Cerebellar cortex (tissue), 1 donor: Measurements from ENCODE around the gene ARL16.

Experiments used
- DNase-seq: peaks from one replicate; pipeline ENCODE4 v3.0.0-alpha.2; 2015; ENCODE audit warnings: low spot score

The ARL16 gene

DNA sequence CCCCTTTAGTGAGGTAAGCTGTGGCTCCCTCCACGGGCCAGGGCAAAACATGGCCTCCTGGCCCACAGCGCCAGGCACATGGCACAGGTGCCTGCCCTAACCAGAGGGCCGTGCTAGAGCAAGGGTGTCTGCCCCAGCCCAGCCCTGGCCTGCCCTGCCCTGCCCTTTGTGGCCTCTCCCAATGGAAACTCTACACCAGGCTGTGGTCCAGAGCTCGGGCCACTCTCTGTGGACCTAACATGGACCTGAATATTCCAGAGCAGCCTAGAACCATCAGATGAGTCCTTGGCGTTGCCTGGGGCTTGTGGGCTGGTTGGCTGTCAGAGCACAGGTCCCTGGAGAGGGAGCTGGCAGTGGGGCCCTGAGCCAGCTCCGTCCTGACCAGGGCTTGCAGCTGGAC lies 11.6 kb upstream of the ARL16 start:
- no peak for DNase-seq

DNA sequence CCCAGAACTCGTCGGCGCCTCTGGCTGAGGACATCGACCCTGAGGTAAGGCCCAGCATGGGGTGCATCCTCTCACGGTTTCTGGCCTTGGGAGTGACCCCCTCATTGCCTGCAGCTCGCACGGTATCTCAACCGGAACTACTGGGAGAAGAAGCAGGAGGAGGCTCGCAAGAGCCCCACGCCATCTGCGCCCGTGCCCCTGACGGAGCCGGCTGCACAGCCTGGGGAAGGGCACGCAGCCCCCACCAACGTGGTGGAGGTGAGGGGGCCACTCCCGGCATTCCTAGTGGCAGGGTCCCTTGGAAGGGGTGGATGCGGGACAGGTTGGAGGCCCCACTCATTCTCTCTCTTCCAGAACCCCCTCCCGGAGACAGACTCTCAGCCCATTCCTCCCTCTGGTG lies 11.2 kb upstream of the ARL16 start:
- DNase-seq = no peak

DNA sequence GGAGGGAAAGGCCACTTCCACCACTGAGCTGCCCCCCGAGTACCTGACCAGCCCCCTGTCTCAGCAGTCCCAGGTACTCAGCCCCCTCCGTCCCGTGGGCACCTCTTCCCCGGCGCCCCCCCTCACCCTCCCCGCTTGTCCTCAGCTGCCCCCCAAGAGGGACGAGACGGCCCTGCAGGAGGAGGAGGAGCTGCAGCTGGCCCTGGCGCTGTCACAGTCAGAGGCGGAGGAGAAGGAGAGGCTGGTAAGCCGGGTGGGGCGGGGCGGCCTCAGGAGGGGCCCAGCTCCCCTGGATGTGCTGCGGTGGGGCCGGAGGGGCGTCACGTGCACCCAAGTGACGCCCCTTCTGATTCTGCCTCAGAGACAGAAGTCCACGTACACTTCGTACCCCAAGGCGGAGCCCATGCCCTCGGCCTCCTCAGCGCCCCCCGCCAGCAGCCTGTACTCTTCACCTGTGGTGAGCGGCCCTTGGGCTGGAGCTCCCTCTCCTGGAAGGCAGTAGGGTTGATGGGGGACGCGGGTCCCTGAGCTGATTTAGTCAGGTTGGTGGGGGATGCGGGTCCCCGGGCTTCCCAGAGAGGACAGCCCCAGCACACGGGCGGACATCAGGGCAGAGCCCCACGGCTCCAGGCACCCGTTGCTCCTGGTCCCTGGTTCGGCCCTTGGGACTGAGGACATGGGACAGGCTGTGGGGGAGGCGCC lies 10.1 kb upstream of the ARL16 start:
- no peak for DNase-seq

DNA sequence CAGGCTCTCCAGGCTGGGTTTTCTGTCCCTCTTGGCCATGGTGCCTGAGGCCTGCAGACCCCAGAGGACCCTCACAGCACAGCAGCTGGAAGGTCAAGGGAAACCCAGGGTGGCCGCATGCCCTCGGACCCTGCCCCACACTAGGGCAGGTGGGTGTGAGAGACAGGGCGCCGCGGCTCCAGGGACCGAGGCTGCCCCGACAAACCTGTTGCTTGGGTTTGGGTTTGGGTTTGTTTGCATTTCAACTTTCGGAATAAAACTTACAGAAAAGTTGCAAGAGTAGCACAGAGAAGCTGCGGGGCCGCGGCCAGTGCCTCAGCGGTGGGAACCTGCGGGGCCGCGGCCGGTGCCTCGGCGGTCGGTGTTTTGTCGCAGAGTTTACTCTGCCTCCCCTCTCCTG lies 8.0 kb upstream of the ARL16 start:
- no peak for DNase-seq

DNA sequence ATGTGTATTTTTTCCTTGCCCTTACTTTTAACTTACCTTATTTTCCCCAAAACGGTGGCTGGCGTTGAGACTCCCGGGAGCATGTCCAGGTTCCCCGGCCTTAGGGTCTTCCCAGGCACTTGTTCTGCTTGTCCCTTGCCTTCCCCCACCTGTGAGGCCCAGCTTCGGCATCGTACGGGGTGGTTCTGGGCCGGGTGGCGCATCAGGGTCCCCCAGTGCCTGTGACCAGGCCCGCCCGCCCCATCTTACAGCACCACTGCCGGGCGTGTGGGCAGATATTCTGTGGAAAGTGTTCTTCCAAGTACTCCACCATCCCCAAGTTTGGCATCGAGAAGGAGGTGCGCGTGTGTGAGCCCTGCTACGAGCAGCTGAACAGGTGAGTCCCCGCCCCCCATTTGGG lies 7.6 kb upstream of the ARL16 start:
- DNase-seq = no peak

DNA sequence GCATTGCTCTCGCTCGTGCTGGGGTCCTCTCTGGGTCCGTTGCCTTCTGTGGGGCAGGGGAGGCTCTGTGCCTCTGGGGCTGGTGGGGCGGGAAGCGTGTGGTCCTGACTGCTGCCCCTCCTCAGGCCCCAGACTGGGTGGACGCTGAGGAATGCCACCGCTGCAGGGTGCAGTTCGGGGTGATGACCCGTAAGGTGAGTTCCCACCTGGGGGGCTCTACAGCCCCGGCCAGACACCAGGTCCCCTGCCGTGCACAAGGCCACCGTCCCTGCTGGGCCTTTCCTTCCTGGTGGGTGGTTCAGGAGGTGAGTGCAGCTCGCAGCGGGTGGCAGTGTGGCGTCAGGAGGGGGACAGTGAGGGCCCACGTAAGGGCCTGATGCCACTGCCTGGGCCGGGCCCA lies 7.0 kb upstream of the ARL16 start:
- no peak for DNase-seq

DNA sequence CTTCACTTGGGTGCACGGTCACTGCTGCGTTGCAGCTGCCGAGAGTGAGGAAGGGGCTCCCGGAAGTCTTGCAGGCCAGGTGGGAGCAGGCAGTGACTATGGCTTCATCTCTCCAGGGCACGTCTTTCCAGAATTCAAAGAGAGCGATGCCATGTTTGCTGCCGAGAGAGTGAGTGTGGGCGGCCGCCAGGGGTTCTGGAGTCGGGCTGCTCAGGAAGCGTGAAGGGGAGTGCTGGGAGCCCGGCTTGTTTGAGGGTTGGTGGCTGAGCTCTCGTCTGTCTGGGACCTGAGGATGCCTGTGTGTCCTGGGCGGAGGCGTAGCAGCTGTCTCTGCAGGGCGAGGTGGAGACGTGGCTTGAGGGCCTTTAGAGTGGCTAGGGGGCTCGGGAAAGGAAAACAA lies 6.5 kb upstream of the ARL16 start:
- no peak for DNase-seq

DNA sequence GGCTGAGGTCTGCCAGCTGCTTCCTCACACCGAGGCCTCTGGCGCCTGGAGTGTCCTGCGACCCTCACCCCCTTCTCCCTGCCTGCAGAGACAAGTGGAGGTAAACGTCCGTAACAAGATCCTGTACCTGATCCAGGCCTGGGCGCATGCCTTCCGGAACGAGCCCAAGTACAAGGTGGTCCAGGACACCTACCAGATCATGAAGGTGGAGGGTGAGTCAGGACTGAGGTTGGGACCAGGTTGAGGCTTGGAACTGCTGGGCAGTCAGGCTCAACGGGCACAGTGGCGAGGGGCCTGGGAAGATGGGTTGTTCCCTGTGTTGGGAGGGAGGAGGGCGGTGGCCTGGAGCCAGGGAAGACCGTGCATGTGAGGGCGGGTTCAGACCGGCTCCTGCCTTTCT lies 5.0 kb upstream of the ARL16 start:
- no peak for DNase-seq

DNA sequence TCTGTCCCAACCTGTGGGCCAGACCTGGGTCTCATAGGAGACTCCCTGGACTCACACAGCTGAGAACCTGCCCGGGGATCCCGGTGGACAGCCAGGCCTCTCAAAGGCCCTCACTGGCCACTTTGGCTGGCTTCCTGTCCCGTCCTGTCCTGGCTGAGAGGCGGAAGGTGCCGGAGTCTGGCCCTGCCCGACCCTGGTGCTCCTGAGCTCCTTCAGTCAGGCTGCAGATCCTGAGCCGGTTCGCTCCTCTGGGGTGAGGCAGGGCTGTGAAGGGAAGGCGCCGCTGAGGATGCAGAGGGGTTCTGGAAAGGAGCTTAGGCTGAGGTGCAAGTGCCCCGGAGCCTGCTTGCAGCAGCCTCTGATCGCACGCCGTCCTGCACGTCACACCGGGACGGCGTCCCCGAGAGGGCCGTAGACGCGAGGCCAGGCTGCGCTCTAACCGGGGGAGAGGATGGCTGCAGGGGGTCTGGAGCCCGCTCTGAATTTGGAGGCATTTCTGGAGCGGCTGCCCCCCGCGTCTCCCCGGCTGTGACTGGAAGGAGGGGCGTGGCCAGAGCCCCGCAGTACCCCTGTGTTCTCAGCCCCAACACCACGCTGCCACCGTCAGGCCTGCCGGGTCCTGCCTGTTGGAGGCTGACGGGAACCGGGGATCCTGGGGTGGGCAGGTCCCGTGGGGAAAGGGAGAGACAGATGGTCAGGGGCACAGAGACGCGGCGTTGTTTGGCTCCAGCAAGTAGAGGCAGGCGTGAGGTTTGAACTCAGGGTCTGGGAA lies 4.4 kb upstream of the ARL16 start:
- DNase-seq = no peak

DNA sequence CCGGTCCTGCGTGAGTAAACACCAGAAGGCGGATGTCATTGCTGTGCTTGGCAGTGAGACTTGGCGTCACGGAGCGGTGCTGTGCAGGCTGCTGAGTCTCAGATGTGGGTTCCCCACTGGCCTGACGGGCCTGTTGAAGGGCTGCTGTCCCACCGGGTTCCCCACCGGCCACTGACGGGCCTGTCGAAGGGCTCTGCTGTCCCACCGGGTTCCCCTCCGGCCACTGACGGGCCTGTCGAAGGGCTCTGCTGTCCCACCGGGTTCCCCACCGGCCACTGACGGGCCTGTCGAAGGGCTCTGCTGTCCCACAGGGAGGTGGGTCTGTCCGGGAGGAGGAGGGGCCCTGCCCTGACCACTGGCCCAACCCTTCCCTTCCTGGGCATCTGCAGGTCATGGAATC lies 3.0 kb upstream of the ARL16 start:
- DNase-seq = no peak

DNA sequence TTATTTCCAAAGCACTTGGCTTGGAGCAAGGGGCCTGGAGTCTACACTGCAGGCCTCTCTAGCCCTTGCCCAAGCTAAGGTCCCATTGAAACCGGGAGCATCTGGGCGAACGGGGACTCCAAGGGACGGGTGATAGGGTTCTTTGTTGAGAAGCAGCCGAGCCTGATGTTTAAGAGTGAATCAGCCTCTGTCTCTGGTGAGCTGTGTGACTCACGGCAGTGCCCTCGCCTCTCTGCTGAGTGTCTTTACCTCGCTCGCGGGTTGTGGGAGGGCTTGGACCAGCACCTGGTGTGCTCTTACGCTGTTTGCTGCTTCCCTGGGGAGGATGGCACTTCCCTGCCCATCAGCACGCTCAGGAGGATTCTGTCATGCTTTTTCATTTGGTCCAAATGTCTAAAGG lies 1.5 kb upstream of the ARL16 start:
- no peak for DNase-seq

DNA sequence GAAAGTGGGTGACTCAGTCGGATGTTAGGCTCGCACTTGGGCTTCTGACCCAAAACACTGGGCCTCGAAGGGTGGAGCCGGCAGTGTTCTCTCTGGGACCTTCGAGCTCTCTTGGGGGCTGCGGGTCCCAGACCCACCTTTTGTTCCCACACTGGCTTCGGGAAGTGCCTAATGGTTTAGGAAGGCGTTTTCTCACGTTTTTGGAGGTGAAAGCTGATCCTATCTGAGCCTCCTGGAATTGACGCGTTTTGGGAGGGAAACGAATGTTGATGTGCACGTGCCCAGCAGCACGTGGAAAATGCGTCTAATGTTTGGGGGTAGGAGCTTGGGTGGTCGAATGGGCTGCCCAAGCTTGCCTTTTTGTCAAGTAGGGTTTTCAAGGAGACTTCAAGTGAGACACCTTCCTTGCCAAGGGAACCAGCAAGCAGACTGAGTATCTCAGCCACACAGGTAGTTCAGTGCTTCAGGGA lies 880 bp upstream of the ARL16 start:
- no peak for DNase-seq

DNA sequence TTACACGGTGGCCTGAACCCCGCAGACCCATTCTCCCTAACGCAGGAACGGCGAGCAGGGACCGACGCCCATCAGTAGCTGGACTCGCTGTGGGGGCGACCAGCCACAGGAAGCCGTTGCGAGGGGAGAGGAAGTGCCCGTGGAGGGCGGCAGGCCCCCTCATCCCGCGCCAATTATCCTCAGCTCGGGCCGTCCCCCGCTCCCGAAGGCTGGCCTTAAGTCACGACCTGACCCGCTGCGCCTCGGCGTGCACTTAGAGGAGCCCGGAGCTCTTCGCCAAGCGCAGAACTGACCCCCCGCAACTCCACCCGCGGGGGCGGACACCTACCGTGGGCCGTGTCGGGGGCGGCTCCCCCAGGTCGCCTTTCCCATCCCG lies 401 bp downstream of the ARL16 start:
- no peak for DNase-seq

DNA sequence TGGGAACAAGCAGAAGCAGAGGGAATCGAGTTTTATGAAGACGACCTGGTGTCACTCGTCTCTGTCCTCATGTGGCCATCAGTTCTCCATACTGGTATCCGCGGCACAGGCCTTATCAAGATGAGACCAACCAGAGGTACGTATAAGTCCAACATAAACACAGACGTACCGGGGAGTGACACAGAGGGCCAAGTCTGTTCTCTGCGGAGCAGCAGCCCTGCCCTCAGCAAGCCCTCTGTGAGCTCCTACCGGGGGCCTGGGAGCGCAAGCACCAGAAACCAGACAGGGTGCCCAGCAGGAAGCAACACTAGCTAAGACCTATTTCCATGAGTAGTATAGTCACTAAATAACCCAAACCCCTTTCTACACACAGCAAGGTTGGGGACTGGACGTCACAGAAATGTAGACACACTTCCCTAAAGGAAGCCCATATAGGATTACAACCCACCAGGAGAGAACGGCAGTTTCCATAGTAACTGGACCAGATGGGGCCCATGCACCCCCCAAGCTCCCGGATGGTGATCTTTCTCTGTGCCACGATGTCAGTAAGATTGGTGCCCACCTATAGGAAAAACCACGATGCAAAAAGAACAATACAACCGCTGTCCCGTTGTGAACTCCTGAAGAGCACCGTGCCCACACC lies 911 bp downstream of the ARL16 start:
- DNase-seq = no peak

DNA sequence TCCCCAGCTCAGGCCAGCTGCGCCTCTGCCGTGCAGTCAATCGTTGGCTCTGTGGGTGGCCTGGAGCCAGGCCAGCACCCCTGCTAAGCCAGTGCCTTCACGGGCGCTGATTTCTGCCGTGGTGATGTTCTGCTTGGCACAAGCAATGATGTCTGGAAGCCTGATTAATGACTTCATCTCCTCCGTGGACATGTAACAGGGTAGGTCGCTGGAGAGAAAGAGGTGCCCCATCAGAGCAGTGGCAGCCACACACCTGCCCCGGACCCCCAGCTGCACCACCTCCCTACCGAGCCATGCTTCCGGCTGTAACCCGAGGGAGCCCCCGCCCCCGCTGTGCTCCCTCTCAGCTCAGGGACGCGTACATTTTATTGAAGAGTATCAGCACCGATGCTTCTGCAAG lies 1.9 kb downstream of the ARL16 start:
- no peak for DNase-seq

DNA sequence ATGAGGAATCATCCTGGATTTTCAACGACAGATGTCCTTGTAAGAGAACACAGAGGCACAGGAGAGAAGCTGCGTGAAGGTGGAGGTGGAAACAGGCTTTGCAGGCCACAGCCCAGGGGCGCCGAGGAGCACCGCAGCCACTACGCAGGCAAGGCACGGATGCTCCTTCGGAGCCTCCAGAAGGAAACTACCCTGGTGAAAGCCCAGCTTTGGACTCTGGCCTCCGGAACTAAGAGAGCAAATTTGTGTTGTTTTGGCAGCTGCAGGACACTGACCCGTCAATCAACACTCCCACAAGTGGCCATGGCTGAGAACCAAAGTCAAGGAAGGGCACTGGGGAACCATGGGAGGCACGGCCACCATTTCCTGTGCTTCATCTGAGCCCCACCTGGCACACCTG lies 3.4 kb downstream of the ARL16 start:
- DNase-seq = no peak

DNA sequence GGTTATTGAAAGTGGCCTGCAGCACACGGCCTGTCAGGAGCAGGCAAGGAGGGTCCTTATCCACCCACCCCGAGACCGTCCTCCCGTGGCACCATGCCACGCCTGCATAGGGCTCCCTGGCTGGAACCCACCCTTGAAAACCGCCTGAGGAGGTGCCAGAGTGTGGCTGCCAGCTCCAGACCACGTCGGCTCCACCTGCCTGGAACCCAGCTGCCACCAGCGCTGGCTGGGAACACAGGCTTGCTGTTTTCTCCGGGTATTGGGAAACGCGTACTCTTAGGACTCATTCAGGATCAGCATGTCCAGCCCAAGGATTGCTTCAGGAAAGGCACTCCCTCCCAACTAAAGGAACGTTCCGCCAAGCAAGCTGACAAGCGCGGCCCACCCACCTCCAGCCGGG lies 6.7 kb downstream of the ARL16 start:
- DNase-seq = peak; percentile 21

DNA sequence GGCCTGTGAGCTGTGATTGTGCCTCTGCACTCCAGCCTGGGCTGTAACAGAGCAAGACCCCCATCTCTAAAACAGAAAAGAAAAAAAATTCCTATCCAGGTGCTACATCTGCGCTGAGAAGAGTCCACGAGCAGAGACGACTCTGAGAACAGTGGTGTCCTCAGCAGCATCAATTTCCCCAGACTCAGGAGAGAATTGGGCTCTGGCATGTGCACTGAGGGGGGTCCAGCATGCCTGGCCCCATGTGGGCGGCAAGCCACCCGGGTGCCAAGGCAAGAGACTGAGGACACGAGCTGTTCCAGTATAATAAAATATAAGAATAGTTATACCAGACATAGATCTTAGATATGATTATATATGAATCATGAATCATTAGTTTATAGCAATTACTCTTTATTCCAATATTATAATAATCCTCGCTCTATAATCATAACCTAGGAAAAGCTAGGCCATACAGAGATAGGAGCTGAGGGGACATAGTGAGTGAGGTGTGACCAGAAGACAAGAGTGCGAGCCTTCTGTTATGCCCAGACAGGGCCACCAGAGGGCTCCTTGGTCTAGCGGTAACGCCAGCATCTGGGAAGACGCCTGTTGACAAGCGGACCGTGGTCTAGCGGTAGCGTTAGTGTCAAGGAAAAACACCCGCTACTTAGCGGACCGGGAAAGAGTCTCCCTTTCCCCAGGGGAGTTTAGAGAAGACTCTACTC lies 7.9 kb downstream of the ARL16 start:
- DNase-seq = peak; percentile 66

DNA sequence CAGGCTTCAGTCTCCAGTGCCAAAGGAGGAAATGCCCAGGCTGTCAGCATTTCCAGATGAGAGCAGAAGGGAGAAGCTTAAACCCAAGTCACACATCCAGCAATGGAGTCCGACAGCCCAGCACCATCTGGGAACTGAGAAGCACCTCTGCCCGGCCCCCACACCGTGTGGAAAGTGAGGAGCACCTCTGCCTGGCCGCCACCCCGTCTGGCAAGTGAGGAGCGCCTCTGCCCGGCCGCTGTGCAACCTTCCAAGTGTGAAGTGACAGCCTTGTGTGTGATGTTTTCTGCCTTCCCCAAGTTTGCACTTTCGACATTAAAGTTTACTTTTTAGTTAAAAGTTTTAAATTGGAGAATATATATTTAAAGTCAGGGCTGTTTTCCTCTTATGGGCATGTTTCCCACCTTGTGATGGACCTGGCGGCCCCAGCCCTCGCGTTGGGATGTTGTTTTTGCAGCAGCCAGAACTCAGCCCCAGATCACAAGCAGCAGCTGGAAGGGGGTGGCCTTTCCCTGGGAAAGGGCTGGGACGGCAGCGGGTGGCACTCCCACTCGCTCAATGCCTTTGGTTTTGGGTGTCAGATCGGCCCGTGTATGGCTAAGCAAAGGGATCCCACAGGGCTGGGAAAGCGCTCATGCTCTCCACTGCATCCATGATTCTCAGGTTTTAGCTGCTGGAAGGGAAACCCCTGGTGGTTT lies 9.9 kb downstream of the ARL16 start:
- no peak for DNase-seq

DNA sequence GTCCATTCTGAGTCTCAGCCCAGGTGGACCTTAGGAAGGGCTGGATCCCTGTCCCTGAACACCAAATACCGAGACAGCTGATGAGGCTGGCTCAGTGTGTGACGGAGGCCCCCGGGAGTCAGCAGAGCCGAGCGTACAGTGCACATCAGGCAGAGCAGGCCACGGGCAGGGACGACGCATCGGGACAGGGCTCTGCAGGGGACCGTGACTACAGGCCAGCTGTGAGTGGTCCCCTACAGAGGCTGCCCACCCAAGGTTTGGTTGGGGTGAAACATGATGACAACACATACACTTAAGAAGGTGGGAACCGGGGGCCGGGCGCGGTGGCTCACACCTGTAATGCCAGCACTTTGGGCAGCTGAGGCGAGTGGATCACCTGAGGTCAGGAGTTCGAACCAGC lies 10.6 kb downstream of the ARL16 start:
- no peak for DNase-seq

DNA sequence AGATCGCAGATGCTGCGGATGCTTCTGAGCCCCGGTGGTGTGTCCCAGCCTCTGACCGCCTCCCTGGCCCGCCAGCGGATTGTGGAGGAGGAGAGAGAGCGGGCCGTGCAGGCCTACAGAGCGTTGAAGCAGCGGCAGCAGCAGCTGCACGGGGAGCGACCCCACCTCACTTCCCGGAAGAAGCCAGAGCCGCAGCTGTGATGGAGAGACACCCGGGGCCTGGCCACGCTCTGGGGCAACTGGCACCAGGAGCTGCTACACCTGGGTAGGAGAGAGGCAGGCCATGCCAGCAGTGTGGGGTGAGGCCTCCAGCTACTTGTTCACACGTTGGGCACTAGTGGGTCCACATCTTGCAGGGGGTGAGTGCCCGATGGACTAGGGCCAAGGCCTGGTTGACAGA lies 11.1 kb downstream of the ARL16 start:
- no peak for DNase-seq

DNA sequence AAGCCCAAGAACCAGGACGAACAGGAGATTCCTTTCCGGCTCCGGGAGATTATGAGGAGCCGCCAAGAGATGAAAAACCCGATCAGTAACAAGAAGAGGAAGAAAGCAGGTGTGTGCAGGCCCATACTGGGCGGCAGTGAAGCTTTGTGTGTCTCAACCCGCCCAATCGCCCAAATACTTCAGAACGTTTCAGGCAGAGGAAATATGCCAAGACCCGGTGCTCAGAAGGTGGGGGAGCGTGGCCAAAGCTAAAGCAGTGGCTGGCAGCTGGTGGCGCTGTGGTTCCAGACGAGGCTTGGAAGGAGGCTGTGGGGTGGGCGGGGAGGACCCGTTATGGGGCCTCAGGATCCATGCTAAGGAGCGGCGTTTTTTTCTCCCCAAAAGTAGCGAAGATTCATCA lies 15.8 kb downstream of the ARL16 start:
- DNase-seq = no peak
